ENCODE data around the gene MTFR2.

DNA sequence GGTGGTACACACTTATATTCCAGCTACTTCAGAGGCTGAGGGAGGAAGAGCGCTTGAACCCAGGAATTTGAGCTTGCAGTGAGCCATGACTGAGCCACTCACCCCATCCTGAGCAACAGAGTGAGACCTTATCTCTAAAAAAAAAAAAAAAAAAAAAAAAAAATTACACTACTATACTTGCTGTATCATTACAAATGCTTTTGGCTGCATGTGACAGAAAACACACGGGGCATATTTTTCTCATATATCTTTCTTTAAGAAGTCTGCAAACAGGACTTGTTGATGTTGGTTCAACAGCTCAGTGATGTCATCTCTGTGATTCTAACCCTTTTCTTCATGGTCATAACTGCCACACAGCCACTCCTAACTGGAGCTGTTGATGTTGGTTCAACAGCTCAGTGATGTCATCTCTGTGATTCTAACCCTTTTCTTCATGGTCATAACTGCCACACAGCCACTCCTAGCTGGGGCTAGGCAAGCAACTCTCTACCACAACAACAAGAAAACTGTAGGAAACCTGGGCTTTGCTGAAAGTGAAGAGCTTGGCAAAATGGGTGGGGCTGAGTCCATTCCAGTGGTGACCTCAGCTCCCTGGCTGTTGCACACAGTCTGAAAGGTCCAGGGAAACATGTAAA is 19.8 kb downstream of the MTFR2 start:
- TF ChIP-seq, protein P1, sequence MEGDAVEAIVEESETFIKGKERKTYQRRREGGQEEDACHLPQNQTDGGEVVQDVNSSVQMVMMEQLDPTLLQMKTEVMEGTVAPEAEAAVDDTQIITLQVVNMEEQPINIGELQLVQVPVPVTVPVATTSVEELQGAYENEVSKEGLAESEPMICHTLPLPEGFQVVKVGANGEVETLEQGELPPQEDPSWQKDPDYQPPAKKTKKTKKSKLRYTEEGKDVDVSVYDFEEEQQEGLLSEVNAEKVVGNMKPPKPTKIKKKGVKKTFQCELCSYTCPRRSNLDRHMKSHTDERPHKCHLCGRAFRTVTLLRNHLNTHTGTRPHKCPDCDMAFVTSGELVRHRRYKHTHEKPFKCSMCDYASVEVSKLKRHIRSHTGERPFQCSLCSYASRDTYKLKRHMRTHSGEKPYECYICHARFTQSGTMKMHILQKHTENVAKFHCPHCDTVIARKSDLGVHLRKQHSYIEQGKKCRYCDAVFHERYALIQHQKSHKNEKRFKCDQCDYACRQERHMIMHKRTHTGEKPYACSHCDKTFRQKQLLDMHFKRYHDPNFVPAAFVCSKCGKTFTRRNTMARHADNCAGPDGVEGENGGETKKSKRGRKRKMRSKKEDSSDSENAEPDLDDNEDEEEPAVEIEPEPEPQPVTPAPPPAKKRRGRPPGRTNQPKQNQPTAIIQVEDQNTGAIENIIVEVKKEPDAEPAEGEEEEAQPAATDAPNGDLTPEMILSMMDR (IDR thresholded peaks at IDR 0.05; ENCODE audit: low read depth, low read length), result no peak
- TF ChIP-seq POLR2A (IDR thresholded peaks at IDR 0.05; ENCODE audit: extremely low read depth, insufficient read length), result no peak

Data from NB4 (cell line).